HEK293 (cell line): ENCODE data around the gene RBMS3.
A peak's percentile ranks its signal among the peaks of the same experiment; 100 is the strongest.

Experiments used
- CTCF ChIA-PET: fragments of 350-600 bp; formaldehyde crosslinking; extraction: SDS; loops from one replicate; lab custom pipeline; 2021; ENCODE audit warnings: antibody characterized with exemption; lab: Yijun Ruan, JAX
- POLR2A ChIA-PET: fragments of 300-600 bp; formaldehyde crosslinking; extraction: SDS; loops from one replicate; lab custom pipeline; 2020; ENCODE audit warnings: antibody characterized with exemption, inconsistent platforms; lab: Yijun Ruan, JAX
- H3K27ac ChIP-seq: fragments of 200-500 bp; sonication (Bioruptor generic); 2 replicates; pipeline ENCODE4 v1.5.1; 2014; ENCODE audit warnings: low read depth, low read length, control low read depth, inconsistent platforms; ENCODE audit errors: extremely low read depth
- H3K36me3 ChIP-seq, 2 experiments: fragments of 200-500 bp in 1 of 2; sonication (Bioruptor generic) in 1 of 2; 1 replicate in 1 of 2; 2 replicates in 1 of 2; pipeline ENCODE4 v1.5.1; 2014 to 2017; ENCODE audit warnings: inconsistent platforms in 2 of 2, low read length in 2 of 2; ENCODE audit not compliant: control insufficient read depth in 2 of 2, insufficient read depth in 1 of 2
- H3K4me1 ChIP-seq: fragments of 200-500 bp; sonication (Bioruptor generic); 2 replicates; pipeline ENCODE4 v1.5.1; 2014; ENCODE audit warnings: mild to moderate bottlenecking, low read length, inconsistent platforms; ENCODE audit not compliant: control insufficient read depth, insufficient read depth
- H3K4me3 ChIP-seq: 2 replicates; pipeline ENCODE4 v1.5.1; 2011; ENCODE audit warnings: low read depth, mild to moderate bottlenecking, control low read depth, low read length, moderate library complexity
- H3K9me3 ChIP-seq: fragments of 200-500 bp; sonication (Bioruptor generic); 2 replicates; pipeline ENCODE4 v1.5.1; 2014; ENCODE audit warnings: low read depth, low read length, inconsistent platforms; ENCODE audit not compliant: control insufficient read depth, insufficient read depth
- BCL6B ChIP-seq: fragments of 450-650 bp; formaldehyde crosslinking; IDR thresholded peaks from 2 replicates; pipeline ENCODE4 v1.5.1; 2017; ENCODE audit warnings: missing biosample characterization, missing genetic modification characterization
- FEZF1 ChIP-seq: fragments of 450-650 bp; formaldehyde crosslinking; IDR thresholded peaks from 2 replicates; pipeline ENCODE4 v1.5.1; 2016; ENCODE audit warnings: missing biosample characterization, missing genetic modification characterization
- SCRT1 ChIP-seq: fragments of 450-650 bp; formaldehyde crosslinking; IDR thresholded peaks from 2 replicates; pipeline ENCODE4 v1.5.1; 2016; ENCODE audit warnings: missing biosample characterization, missing genetic modification characterization, borderline replicate concordance
- SP7 ChIP-seq: fragments of 450-650 bp; formaldehyde crosslinking; IDR thresholded peaks from 2 replicates; pipeline ENCODE4 v1.5.1; 2016; ENCODE audit warnings: missing biosample characterization, missing genetic modification characterization
- TCF7L2 ChIP-seq: IDR thresholded peaks from 2 replicates; pipeline ENCODE4 v1.6.1; 2011; ENCODE audit warnings: low read depth, mild to moderate bottlenecking, inconsistent platforms, low read length, moderate library complexity, borderline replicate concordance
- TRIM28 ChIP-seq: IDR thresholded peaks from 2 replicates; pipeline ENCODE4 v1.6.1; 2011; ENCODE audit warnings: low read length, control low read depth, borderline replicate concordance
- ZNF274 ChIP-seq, 2 experiments: fragments of 200-500 bp in 1 of 2; fragments of 450-650 bp in 1 of 2; sonication (Bioruptor generic) in 1 of 2; formaldehyde crosslinking in 1 of 2; IDR thresholded peaks; 2 replicates each; pipeline versions ENCODE4 v1.5.1 to v1.6.1; 2014 to 2016; ENCODE audit warnings: borderline replicate concordance in 1 of 2, inconsistent platforms in 1 of 2, low read length in 1 of 2, missing biosample characterization in 1 of 2, missing genetic modification characterization in 1 of 2
- ZNF514 ChIP-seq: fragments of 450-650 bp; formaldehyde crosslinking; IDR thresholded peaks from 2 replicates; pipeline ENCODE4 v1.5.1; 2016; ENCODE audit warnings: missing biosample characterization, missing genetic modification characterization
- ZNF548 ChIP-seq: fragments of 450-650 bp; formaldehyde crosslinking; IDR thresholded peaks from 2 replicates; pipeline ENCODE4 v1.5.1; 2016; ENCODE audit warnings: missing biosample characterization, missing genetic modification characterization
- ZNF585B ChIP-seq: fragments of 450-650 bp; formaldehyde crosslinking; IDR thresholded peaks from 2 replicates; pipeline ENCODE4 v1.5.1; 2016; ENCODE audit warnings: missing biosample characterization, missing genetic modification characterization
- ZNF623 ChIP-seq: fragments of 450-650 bp; formaldehyde crosslinking; IDR thresholded peaks from 2 replicates; pipeline ENCODE4 v1.5.1; 2016; ENCODE audit warnings: missing biosample characterization, missing genetic modification characterization
- ZNF624 ChIP-seq: fragments of 450-650 bp; formaldehyde crosslinking; IDR thresholded peaks from 2 replicates; pipeline ENCODE4 v1.5.1; 2017; ENCODE audit warnings: missing biosample characterization, missing genetic modification characterization
- ZXDB ChIP-seq: fragments of 450-650 bp; formaldehyde crosslinking; IDR thresholded peaks from 2 replicates; pipeline ENCODE4 v1.5.1; 2016; ENCODE audit warnings: missing biosample characterization, missing genetic modification characterization
- TF ChIP-seq, protein P1 (sequence below): fragments of 450-650 bp; formaldehyde crosslinking; IDR thresholded peaks from 2 replicates; pipeline ENCODE4 v1.5.1; 2016; ENCODE audit warnings: missing biosample characterization, missing genetic modification characterization
- TF ChIP-seq, protein P2 (sequence below): fragments of 450-650 bp; formaldehyde crosslinking; IDR thresholded peaks from 2 replicates; pipeline ENCODE4 v1.5.1; 2016; ENCODE audit warnings: missing biosample characterization, missing genetic modification characterization

RBMS3 gene

DNA sequence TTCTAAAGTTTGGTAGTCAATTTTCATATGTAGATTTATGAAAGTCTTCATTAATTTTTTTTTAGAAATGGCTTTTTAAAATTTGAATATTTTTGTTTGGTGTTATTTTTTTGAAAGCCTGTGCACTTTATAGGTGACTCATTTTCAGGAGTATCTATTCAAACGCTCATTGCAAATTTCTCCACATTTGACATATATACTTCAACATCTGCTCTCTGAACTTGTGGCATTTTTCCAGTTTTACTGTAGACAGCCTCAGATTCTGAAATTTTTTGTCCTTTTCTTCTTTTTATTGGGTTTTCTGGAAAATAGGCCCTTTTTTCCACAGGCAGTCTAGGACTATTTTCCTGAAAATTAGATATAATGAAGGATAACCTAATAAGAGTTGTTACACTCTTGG is 396.6 kb downstream of the RBMS3 start (continued):
- TF ChIP-seq, protein P1, sequence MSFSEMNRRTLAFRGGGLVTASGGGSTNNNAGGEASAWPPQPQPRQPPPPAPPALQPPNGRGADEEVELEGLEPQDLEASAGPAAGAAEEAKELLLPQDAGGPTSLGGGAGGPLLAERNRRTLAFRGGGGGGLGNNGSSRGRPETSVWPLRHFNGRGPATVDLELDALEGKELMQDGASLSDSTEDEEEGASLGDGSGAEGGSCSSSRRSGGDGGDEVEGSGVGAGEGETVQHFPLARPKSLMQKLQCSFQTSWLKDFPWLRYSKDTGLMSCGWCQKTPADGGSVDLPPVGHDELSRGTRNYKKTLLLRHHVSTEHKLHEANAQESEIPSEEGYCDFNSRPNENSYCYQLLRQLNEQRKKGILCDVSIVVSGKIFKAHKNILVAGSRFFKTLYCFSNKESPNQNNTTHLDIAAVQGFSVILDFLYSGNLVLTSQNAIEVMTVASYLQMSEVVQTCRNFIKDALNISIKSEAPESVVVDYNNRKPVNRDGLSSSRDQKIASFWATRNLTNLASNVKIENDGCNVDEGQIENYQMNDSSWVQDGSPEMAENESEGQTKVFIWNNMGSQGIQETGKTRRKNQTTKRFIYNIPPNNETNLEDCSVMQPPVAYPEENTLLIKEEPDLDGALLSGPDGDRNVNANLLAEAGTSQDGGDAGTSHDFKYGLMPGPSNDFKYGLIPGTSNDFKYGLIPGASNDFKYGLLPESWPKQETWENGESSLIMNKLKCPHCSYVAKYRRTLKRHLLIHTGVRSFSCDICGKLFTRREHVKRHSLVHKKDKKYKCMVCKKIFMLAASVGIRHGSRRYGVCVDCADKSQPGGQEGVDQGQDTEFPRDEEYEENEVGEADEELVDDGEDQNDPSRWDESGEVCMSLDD (tag by site-specific recombination), result no peak
- TF ChIP-seq, all 188 proteins: peak for 0

DNA sequence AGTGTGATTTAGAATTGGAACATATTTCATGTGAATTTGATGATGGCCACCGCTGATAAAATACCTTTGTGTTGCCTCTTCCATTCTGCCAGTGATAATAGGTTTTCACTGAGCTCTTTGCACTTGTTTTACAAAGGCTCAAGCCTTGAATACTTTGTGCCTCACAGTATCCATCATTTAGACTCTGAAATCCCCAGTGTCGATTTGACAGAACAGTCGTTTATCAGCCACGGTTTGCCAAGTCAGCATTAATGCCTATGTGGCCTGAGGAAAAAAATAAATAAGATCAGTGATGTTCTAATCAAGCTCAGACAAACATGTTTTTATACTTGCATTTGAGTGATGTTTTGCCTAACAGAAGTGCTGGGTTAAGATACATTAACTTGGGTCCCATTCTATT is 399.1 kb downstream of the RBMS3 start:
- CTCF ChIA-PET, result interaction anchor here (0.7 kb wide), 1 partner anchor 10 kb away, joined by 3 read pairs; no protein-coding TSS in a partner anchor
- no peak overlapping the region for H3K27ac ChIP-seq
- H3K36me3 ChIP-seq, result no peaks in the 10 kb centered on the region
- POLR2A ChIA-PET, result no interaction called here
- H3K4me3 ChIP-seq, result no peak overlapping the region
- no peaks in the 10 kb centered on the region for H3K4me1 ChIP-seq
- no peaks in the 10 kb centered on the region for H3K9me3 ChIP-seq
- no peak for TF ChIP-seq ZNF274 (IDR thresholded peaks at IDR 0.05; ENCODE audit: low read length)
- no peak for TF ChIP-seq ZNF274 (tag by site-specific recombination; IDR thresholded peaks at IDR 0.05; ENCODE audit: borderline replicate concordance)

- peak; percentile 60 for TF ChIP-seq TRIM28
- TF ChIP-seq BCL6B (tag by site-specific recombination), result no peak
- peak; percentile 37; the same call in 1 of the 2 replicates for TF ChIP-seq ZXDB
- TF ChIP-seq SP7, result no peak
- TF ChIP-seq ZNF548 (tag by site-specific recombination), result no peak
- no peak for TF ChIP-seq ZNF624 (tag by site-specific recombination)
- no peak for TF ChIP-seq SCRT1 (tag by site-specific recombination)
- TF ChIP-seq ZNF585B, result no peak
- TF ChIP-seq, protein P2, sequence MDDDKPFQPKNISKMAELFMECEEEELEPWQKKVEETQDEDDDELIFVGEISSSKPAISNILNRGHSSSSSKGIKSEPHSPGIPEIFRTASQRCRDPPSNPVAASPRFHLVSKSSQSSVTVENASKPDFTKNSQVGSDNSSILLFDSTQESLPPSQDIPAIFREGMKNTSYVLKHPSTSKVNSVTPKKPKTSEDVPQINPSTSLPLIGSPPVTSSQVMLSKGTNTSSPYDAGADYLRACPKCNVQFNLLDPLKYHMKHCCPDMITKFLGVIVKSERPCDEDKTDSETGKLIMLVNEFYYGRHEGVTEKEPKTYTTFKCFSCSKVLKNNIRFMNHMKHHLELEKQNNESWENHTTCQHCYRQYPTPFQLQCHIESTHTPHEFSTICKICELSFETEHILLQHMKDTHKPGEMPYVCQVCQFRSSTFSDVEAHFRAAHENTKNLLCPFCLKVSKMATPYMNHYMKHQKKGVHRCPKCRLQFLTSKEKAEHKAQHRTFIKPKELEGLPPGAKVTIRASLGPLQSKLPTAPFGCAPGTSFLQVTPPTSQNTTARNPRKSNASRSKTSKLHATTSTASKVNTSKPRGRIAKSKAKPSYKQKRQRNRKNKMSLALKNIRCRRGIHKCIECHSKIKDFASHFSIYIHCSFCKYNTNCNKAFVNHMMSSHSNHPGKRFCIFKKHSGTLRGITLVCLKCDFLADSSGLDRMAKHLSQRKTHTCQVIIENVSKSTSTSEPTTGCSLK (tag by site-specific recombination), result no peak
- no peak for TF ChIP-seq ZNF514 (tag by site-specific recombination)
- TF ChIP-seq FEZF1, result no peak
- peak; percentile 72 for TF ChIP-seq TCF7L2
- no peak for TF ChIP-seq ZNF623 (tag by site-specific recombination)
- Histone ChIP-seq H3K9me3 (no peaks in the 10 kb centered on the region), H3K4me3 (no peak overlapping the region), H3K27ac (no peak overlapping the region), H3K36me3 (no peaks in the 10 kb centered on the region), H3K4me1 (peaks cover 4% of the 10 kb centered on the region; the same call in 1 of the 2 replicates)
- ChIA-PET POLR2A (no interaction called here), CTCF (no interaction called here)
Measured at GRCh38 chr3:29683018-29683993, 402.4 kb downstream of the RBMS3 start.
